ENCODE results near the gene KLHL26. TPM values are rescaled to one million over a fixed set of nuclear protein-coding genes. Genes with fewer than 3 reads are reported as not detected.

Gene KLHL26
- total and polyA plus RNA-seq, 2 of the 13 experiments (the other 11 are each of a cell fraction or from before 2014, with no cell fraction given), result 1.5 to 1.7 TPM

GRCh38 chr19:18636969-18637629, at the start of gene KLHL26 (continued):
- TF ChIP-seq ZBTB1 (CRISPR knock-in tag; IDR thresholded peaks at IDR 0.05; ENCODE audit: borderline replicate concordance) (no peak), MEF2D (CRISPR knock-in tag; IDR thresholded peaks at IDR 0.05) (no peak), ZNF850 (CRISPR knock-in tag; conservative IDR thresholded peaks at IDR 0.05) (no peak), SRSF4 (IDR thresholded peaks at IDR 0.05; ENCODE audit: low read depth, low read length, poor library complexity, severe bottlenecking) (no peak), ZNF878 (CRISPR knock-in tag; IDR thresholded peaks at IDR 0.05) (no peak), TEAD3 (CRISPR knock-in tag; optimal IDR thresholded peaks at IDR 0.05; ENCODE audit: borderline replicate concordance) (no peak), ZFP62 (CRISPR knock-in tag; IDR thresholded peaks at IDR 0.05) (no peak), ZNF83 (CRISPR knock-in tag; IDR thresholded peaks at IDR 0.05; ENCODE audit: borderline replicate concordance) (no peak; the same call in 1 of the 2 replicates), ZNF773 (CRISPR knock-in tag; IDR thresholded peaks at IDR 0.05; ENCODE audit: borderline replicate concordance) (no peak), HMGXB3 (CRISPR knock-in tag; IDR thresholded peaks at IDR 0.05; ENCODE audit: borderline replicate concordance) (no peak), HNF1B (CRISPR knock-in tag; IDR thresholded peaks at IDR 0.05) (no peak), PBX3 (CRISPR knock-in tag; IDR thresholded peaks at IDR 0.05; ENCODE audit: borderline replicate concordance) (no peak), ZNF577 (CRISPR knock-in tag; IDR thresholded peaks at IDR 0.05; ENCODE audit: borderline replicate concordance, low read depth) (no peak), ZBED4 (CRISPR knock-in tag; IDR thresholded peaks at IDR 0.05; ENCODE audit: borderline replicate concordance) (no peak), JARID2 (CRISPR knock-in tag; IDR thresholded peaks at IDR 0.05; ENCODE audit: insufficient replicate concordance) (no peak), NFE2L2 (IDR thresholded peaks at IDR 0.05; ENCODE audit: low read length) (no peak), TRIM24 (CRISPR knock-in tag; IDR thresholded peaks at IDR 0.05) (no peak), MED13 (CRISPR knock-in tag; IDR thresholded peaks at IDR 0.05) (no peak), YEATS4 (CRISPR knock-in tag; IDR thresholded peaks at IDR 0.05; ENCODE audit: borderline replicate concordance) (peak; percentile 60; the same call in 1 of the 2 replicates)
